Measurements from ENCODE around the gene CCR8. TPM values are rescaled to one million over a fixed set of nuclear protein-coding genes. Genes with fewer than 3 reads are reported as not detected.

Gene CCR8
- total RNA-seq, 2 donors from 2014 or later = 0.29 to 0.47 TPM

DNA sequence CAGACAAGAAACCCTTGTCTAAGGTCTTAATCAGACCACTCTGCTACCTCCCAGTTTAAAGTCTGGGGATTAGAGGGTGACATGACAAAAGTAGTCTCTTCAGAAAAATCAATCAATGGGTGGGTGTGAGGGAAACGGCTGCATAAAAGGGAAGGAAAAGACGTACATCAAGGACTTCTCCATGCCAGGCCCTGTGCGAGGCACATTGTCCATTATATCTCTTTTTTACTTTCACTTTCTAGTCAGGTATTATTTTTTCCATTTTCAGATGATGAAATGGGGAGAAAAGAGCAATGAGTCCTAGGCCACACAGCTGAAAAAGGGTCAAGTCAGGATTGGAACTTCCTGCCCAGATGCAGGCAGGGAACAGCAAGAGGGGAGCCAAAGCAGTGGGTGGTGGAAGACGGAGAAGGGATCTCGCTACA lies 45.0 kb upstream of the CCR8 start:
- TF ChIP-seq CTCF (IDR thresholded peaks at IDR 0.05) = no peak
- Histone ChIP-seq H3K9me3 (no peaks in the 10 kb centered on the region), H3K27ac (no peak overlapping the region), H3K9ac (ENCODE audit: low read depth in 2 of 2, low read length in 2 of 2) (no peak overlapping the region), H3K4me3 (no peak overlapping the region), H3K4me1 (no peaks in the 10 kb centered on the region), H3K36me3 (no peaks in the 10 kb centered on the region), H3K27me3 (no peaks in the 10 kb centered on the region)
- intact Hi-C loops (cut with DNase I) = no loop called here
- DNase-seq = no peak

GRCh38 chr3:39285332-39285731 lies 44.2 kb upstream of the CCR8 start:
- Histone ChIP-seq H3K27me3 (no peaks in the 10 kb centered on the region), H3K9me3 (no peaks in the 10 kb centered on the region), H3K9ac (ENCODE audit: low read depth in 2 of 2, low read length in 2 of 2) (no peak overlapping the region), H3K4me3 (no peak overlapping the region), H3K4me1 (no peaks in the 10 kb centered on the region), H3K27ac (no peak overlapping the region), H3K36me3 (no peaks in the 10 kb centered on the region)
- no peak for DNase-seq
- intact Hi-C loops (cut with DNase I) = loop anchor here (5.0 kb wide), 2 partner anchors 78 to 158 kb away; no protein-coding TSS in a partner anchor
- TF ChIP-seq CTCF (IDR thresholded peaks at IDR 0.05) = no peak

DNA sequence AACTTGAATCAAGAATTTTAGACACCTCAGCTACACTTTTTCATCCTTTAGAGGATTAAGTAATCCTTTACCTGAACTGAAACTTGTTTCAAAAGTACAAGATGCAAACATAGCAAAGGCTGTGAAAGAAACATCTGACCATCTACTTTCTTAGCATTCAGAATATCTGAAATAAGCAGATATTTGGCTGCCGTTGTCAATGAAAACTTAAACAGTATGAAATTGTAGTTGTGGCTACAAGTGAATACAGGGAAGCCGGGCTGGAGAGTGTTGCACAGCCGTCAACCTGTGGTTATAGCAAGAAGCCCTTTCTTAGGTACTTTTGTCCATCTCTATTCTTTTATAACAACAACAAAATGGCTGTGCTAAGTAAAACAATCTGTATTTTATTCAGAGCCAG lies 42.7 kb upstream of the CCR8 start:
- no peak for DNase-seq
- Histone ChIP-seq H3K9ac (ENCODE audit: low read depth in 2 of 2, low read length in 2 of 2) (no peak overlapping the region), H3K27me3 (no peaks in the 10 kb centered on the region), H3K36me3 (no peaks in the 10 kb centered on the region), H3K4me1 (no peaks in the 10 kb centered on the region), H3K4me3 (no peak overlapping the region), H3K9me3 (no peaks in the 10 kb centered on the region), H3K27ac (no peak overlapping the region)
- TF ChIP-seq CTCF (IDR thresholded peaks at IDR 0.05) = no peak
- intact Hi-C loops (cut with DNase I) = loop anchor here (2.0 to 5.0 kb wide), 3 partner anchors 79 to 159 kb away; no protein-coding TSS in a partner anchor

GRCh38 chr3:39287216-39288164 lies 42.0 kb upstream of the CCR8 start:
- Histone ChIP-seq H3K4me1 (no peaks in the 10 kb centered on the region), H3K27me3 (no peaks in the 10 kb centered on the region), H3K9me3 (no peaks in the 10 kb centered on the region), H3K27ac (no peak overlapping the region), H3K9ac (ENCODE audit: low read depth in 2 of 2, low read length in 2 of 2) (no peak overlapping the region), H3K4me3 (no peak overlapping the region), H3K36me3 (no peaks in the 10 kb centered on the region)
- no peak for TF ChIP-seq CTCF (IDR thresholded peaks at IDR 0.05)
- intact Hi-C loops (cut with DNase I) = loop anchor here (2.0 to 5.0 kb wide), 3 partner anchors 80 to 160 kb away; no protein-coding TSS in a partner anchor
- no peak for DNase-seq

- Histone ChIP-seq H3K27me3 (no peaks in the 10 kb centered on the region), H3K9ac (ENCODE audit: low read depth in 2 of 2, low read length in 2 of 2) (no peak overlapping the region), H3K4me1 (no peaks in the 10 kb centered on the region), H3K4me3 (no peak overlapping the region), H3K36me3 (no peaks in the 10 kb centered on the region), H3K27ac (no peak overlapping the region), H3K9me3 (no peaks in the 10 kb centered on the region)
- TF ChIP-seq CTCF (IDR thresholded peaks at IDR 0.05) = peak; percentile 81
- peak; percentile 84 for DNase-seq
- intact Hi-C loops (cut with DNase I) = loop anchor here (5.0 kb wide), 2 partner anchors 81 to 161 kb away; no protein-coding TSS in a partner anchor
These were observed 41.2 kb upstream of the CCR8 start for GRCh38 chr3:39288300-39288808.
